ENCODE results near the gene NT5DC4.

DNA sequence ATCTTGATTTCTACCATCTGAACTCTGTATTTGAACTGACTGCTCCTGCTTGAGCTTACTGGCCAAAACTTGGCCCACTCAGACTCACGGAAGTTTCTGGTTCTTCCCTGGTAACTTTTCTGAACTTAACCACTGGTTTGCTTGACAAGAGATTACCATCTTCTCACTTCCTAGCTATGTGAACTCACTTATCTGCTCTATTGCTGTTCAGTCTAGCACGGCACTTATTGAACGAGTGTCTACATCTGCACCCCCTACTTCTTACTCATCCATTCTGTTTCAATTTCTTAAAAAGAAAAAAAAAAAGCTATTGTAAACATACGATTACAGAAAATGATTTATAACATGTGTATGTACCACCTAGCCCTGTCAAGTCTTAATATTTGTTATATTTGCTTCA is 34.6 kb downstream of the NT5DC4 start:
- no peak for TF ChIP-seq CTCF (IDR thresholded peaks at IDR 0.05)
- TF ChIP-seq POLR2A (IDR thresholded peaks at IDR 0.05): no peak

Measured in uterus (tissue), 2 donors.